ENCODE measurements around the gene ING3.

GRCh38 chr7:121026159-121026558 lies 75.6 kb downstream of the ING3 start:
- TF ChIP-seq CTCF (IDR thresholded peaks at IDR 0.05) (no peak), POLR2A (IDR thresholded peaks at IDR 0.05) (no peak)

Data from adrenal gland (tissue), 5 donors.